SJCRH30 (cell line): Measurements from ENCODE around the gene CPXM2. TPM values are rescaled to one million over a fixed set of nuclear protein-coding genes. Genes with fewer than 3 reads are reported as not detected.

ENCODE experiments used
- DNase-seq, 2 experiments: peaks; one replicate each; pipeline ENCODE4 v3.0.0-alpha.2; 2015 to 2020
- H3K27ac ChIP-seq: fragments of 250-450 bp; sonication (Bioruptor Pico); 2 replicates; pipeline ENCODE4 v1.5.1; 2020; ENCODE audit warnings: mild to moderate bottlenecking, moderate library complexity
- H3K27me3 ChIP-seq: fragments of 250-450 bp; sonication (Bioruptor Pico); 2 replicates; pipeline ENCODE4 v1.5.1; 2020; ENCODE audit warnings: mild to moderate bottlenecking, moderate library complexity
- H3K36me3 ChIP-seq: fragments of 250-450 bp; sonication (Bioruptor Pico); 2 replicates; pipeline ENCODE4 v1.5.1; 2020; ENCODE audit warnings: mild to moderate bottlenecking, moderate library complexity
- H3K4me1 ChIP-seq: fragments of 250-450 bp; sonication (Bioruptor Pico); 2 replicates; pipeline ENCODE4 v1.5.1; 2020; ENCODE audit warnings: mild to moderate bottlenecking, moderate library complexity
- H3K4me3 ChIP-seq: fragments of 250-450 bp; sonication (Bioruptor Pico); 2 replicates; pipeline ENCODE4 v1.5.1; 2020; ENCODE audit warnings: mild to moderate bottlenecking, moderate library complexity
- H3K9me3 ChIP-seq: fragments of 250-450 bp; sonication (Bioruptor Pico); replicated peaks from 2 replicates; pipeline ENCODE4 v1.5.1; 2020; ENCODE audit warnings: mild to moderate bottlenecking, moderate library complexity
- total RNA-seq: library from RNA; depleted of rRNA; stranded (reverse); fragments of >200 nt; shearing (Covaris generic); gene quantifications from 2 replicates; pipeline ENCODE4 v1.2.3, GENCODE V29; 2014

CPXM2 gene
- total RNA-seq, 1 experiment from 2014 or later: not detected

DNA sequence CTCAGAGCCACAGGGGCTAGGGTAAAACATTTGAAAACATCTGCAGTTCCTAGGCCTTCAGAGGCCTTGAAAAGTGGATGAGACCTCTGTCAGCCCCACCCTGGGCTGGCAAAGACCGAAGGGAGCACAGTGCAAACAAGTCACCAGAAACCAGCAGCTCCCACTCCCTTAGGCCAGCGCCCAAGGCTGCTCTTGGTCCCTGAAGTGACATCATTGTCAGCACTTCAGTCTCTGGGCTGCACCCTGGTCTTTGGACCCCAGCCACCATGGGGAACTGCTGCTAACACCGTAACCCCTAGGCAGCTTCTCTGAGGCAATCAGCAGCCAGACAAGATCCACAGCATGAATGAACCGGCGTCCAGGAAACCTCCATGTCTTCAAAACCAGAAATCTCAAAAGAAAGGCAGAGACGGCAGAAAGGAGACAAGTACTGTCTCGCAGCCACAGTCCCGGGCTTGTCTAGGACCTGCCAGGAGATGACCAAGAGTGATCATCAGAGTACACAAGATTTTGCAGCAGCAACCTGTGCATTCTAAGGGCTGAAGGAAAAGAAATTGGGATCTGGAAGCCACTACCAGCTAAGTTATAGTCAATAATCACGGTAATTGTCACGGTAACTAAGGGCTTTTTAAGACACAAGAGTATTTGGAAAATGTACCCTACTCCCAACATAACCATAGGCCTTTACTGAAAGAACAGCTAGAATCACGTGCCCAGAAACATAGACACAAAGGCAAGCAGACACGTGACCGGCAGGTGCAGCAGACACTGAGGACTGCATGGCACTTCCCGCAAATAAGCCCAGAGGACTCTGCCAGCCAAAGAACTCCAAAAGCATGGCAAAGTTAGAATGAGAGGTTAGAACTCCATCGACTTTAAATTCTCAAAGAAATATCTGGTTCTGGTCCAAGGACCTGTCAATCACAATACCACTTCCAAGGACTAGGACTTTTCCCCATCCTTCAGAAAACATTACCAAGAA, 23.3 kb downstream of the CPXM2 start:
- no peaks in the 10 kb centered on the region for H3K36me3 ChIP-seq
- no peak overlapping the region for H3K4me3 ChIP-seq
- H3K27ac ChIP-seq: no peak overlapping the region
- DNase-seq: no peak
- no peaks in the 10 kb centered on the region for H3K27me3 ChIP-seq
- H3K4me1 ChIP-seq: no peaks in the 10 kb centered on the region
- H3K9me3 ChIP-seq: 0 out of 2 replicates have a peak, but pooled peaks cover 2% of the 10 kb centered on the region

DNA sequence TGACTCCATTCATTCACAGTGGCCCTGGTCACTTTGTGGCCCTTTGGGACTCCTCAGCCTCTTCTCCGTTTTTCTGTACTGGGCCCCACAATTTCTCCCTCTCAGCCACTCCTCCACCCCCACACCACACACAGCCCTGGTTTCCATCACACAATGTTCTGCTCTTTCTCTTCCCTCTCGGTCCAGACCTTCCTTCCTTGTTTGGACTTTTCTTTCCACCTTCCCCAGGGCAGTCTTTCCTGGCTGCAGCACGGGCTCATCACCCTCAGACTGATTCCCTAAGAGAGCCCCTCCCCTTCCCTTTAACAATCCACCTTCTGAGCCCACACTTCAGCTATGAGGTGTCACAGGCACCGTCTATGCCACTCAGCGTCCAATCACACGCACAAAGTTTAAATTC, 25.7 kb downstream of the CPXM2 start:
- no peak overlapping the region for H3K4me3 ChIP-seq
- H3K4me1 ChIP-seq: no peaks in the 10 kb centered on the region
- no peak for DNase-seq
- H3K36me3 ChIP-seq: no peaks in the 10 kb centered on the region
- no peaks in the 10 kb centered on the region for H3K9me3 ChIP-seq
- H3K27ac ChIP-seq: no peak overlapping the region
- no peaks in the 10 kb centered on the region for H3K27me3 ChIP-seq

DNA sequence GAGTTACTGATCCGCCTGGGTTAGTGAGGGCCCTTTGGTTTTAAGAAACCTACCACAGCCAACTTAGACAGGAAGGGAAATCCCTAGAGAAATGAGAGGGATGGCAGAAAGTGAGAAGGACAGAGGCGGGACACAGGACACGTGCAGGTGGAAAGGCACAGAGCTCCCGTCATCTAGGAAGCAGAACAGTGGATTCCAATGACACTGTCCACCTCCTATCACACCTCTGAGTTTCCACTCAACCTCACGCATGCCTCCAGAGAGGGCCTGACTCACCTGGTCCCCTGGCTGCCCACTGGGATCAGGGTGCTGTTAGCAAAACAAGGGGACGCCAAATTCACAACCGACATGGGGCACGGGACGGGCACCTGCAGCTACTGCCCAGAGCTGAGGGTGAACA, 26.3 kb downstream of the CPXM2 start:
- no peak overlapping the region for H3K4me3 ChIP-seq

DNA sequence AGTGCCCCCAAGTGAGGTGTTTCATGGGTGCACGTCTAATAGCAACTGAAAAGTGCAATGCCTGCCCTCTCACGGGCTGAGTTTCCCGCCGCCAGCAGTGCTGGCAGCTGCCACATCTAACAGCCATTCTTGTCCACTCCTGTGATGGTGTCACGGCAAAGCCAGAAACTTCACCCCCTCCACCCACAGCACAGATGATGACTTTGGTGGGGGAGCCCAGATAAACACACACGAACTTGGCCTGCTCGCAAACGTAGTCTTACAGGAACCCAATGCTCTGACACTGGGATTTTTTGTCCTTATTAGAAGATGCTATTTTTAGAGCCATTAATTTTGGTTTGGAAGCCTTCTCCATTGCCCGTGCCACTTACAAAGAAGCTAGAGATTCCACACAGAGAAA, 26.7 kb downstream of the CPXM2 start:
- Histone ChIP-seq H3K36me3 (no peaks in the 10 kb centered on the region), H3K4me1 (no peaks in the 10 kb centered on the region), H3K9me3 (no peaks in the 10 kb centered on the region), H3K4me3 (no peak overlapping the region), H3K27me3 (no peaks in the 10 kb centered on the region), H3K27ac (no peak overlapping the region)
- DNase-seq: no peak

More for the DNA sequence above, 26.3 kb downstream of the CPXM2 start:
- no peak for DNase-seq
- no peaks in the 10 kb centered on the region for H3K27me3 ChIP-seq
- no peaks in the 10 kb centered on the region for H3K9me3 ChIP-seq
- no peaks in the 10 kb centered on the region for H3K4me1 ChIP-seq
- no peaks in the 10 kb centered on the region for H3K36me3 ChIP-seq
- H3K27ac ChIP-seq: no peak overlapping the region

DNA sequence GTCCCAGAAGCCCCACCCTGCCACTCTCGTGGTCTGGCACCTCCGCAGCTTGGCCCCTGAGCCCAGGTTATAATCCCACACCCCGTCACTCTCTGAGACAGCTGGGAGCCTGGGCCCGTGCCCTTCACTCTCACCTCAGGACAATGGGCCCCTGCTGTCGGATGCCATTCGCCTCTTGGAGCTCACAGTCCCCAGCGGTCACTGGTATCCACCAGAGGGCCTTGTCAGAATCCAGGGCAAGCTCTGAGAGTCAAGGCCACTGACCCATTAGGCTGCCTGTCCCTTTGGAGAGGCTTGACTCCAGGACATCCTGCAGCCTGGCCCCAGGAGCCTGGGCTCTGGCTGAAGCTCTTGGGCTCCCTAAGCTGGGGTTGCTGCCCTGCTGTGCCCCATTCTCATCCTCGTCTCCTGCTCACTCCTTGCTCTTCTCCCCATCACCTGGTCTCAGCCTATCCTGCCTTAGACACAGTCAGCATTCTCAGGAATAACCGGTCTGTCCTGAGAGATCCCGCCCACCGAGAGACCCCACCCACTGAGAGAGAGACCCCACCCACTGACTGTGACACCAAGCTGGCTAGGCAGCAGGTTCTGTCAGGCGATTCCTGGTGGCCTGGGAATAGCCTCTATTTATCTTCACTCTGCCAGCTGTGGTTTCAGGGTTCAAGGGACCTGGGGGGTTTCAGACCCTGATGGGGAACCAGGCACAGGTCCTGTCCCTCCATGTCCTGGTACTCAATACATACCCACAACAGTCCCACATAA, 27.7 kb downstream of the CPXM2 start:
- Histone ChIP-seq H3K4me1 (no peaks in the 10 kb centered on the region), H3K36me3 (no peaks in the 10 kb centered on the region), H3K4me3 (no peak overlapping the region), H3K9me3 (no peaks in the 10 kb centered on the region), H3K27me3 (no peaks in the 10 kb centered on the region), H3K27ac (no peak overlapping the region)
- no peak for DNase-seq

DNA sequence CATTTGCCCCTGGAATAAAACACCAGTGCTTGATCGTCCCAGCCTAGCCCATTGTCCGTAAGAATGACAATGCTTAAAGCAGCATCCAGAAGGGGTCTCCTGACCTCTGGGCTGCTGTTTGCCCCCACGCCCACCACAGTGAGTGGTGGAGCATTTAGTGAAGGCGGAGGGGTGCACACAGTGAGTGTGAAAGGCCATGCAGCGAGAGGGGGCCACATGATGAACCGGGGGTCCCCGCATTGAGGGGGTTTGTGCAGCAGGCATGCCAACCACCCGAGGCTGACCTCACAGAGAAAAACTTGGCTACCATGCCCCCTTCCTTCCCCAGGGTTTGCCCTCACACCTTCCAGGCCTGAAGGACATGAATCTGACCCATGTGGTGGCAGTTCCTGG, 28.4 kb downstream of the CPXM2 start:
- DNase-seq: no peak
- H3K9me3 ChIP-seq: no peaks in the 10 kb centered on the region
- H3K27ac ChIP-seq: no peak overlapping the region
- H3K36me3 ChIP-seq: no peaks in the 10 kb centered on the region
- H3K27me3 ChIP-seq: peaks cover 3% of the 10 kb centered on the region; the same call in 1 of the 2 replicates
- no peaks in the 10 kb centered on the region for H3K4me1 ChIP-seq
- H3K4me3 ChIP-seq: no peak overlapping the region

DNA sequence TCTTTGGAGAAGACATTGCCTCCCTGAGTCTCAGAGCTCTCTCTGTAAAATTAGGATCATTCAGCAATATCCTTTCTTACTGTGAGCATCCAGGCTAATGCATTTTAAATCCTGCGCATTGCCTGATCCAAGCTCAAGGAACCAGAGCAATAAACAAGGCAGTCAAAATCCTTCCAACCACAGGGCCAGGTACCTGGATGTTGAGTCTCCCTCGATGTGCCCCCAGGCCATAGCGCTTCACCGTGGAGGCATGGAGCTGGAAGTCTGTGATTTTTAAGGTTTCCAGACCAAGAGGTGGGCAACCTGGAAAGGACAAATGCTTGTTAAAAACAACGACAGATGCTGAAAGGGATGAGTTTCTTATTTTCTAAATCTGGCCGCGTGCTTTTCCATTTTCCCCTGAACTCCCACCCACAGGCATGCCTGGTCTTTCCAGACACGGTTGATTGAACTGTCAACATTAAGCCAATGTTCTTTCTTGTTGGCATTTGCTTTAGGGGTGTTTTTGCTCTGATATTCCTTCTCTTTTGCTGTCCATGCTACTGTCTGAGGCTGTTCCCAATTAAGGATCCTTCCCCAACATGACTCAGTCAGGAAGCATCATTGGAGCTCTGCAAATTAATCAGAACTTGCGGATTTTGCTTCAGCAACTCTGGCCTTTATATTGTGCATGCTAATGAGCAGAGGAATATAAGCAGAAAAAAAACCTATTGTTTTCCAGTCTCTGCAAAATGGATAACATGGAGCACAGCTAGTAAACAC, 29.0 kb downstream of the CPXM2 start:
- no peak for DNase-seq
- Histone ChIP-seq H3K4me3 (no peak overlapping the region), H3K27me3 (peaks cover 5% of the 10 kb centered on the region; the same call in 1 of the 2 replicates), H3K27ac (no peak overlapping the region), H3K36me3 (no peaks in the 10 kb centered on the region), H3K9me3 (no peaks in the 10 kb centered on the region), H3K4me1 (no peaks in the 10 kb centered on the region)

DNA sequence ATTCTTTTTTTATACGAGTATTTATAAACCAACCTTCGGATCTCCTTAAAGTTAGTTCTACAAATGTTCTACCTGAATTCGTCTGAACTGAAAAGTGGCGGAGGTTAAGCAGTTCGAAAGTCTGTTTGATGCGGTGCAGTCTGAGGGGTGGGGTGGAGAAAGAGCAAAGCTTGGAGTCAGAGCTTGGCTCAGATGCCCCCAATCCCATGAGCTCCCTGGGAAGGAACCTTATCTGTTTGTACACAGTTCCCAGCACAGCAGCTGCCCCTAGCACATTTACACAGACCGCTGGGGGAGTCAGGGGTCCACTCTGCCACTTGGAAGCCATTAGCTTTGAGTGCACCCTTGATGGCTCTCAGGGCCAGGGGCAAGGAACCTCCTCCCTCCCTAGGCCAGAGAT, 30.8 kb downstream of the CPXM2 start:
- no peaks in the 10 kb centered on the region for H3K9me3 ChIP-seq
- H3K36me3 ChIP-seq: no peaks in the 10 kb centered on the region
- peaks cover 5% of the 10 kb centered on the region; the same call in 1 of the 2 replicates for H3K27me3 ChIP-seq
- no peak for DNase-seq
- H3K4me3 ChIP-seq: no peak overlapping the region
- no peak overlapping the region for H3K27ac ChIP-seq
- H3K4me1 ChIP-seq: no peaks in the 10 kb centered on the region

DNA sequence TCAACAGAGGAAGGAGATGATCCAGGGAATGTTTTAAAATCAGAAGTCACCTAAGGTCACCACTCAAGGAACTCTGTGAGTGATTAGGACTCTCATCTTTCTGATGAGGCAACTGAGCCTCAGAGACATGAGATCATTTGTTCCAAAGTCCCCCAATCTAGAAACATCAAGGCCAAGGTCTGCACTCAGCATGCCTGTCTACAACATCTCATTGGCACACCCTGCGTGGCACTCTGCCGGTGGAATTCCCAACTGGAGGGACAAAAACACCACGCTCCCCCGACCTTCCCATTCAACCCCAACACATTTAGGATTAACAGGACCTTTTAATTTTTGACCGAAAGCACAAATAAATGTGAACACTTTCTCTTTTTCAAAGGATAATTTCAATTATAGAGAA, 31.4 kb downstream of the CPXM2 start:
- no peaks in the 10 kb centered on the region for H3K36me3 ChIP-seq
- no peak for DNase-seq
- no peaks in the 10 kb centered on the region for H3K9me3 ChIP-seq
- H3K27ac ChIP-seq: no peak overlapping the region
- no peaks in the 10 kb centered on the region for H3K4me1 ChIP-seq
- H3K27me3 ChIP-seq: peaks cover 5% of the 10 kb centered on the region; the same call in 1 of the 2 replicates
- no peak overlapping the region for H3K4me3 ChIP-seq

DNA sequence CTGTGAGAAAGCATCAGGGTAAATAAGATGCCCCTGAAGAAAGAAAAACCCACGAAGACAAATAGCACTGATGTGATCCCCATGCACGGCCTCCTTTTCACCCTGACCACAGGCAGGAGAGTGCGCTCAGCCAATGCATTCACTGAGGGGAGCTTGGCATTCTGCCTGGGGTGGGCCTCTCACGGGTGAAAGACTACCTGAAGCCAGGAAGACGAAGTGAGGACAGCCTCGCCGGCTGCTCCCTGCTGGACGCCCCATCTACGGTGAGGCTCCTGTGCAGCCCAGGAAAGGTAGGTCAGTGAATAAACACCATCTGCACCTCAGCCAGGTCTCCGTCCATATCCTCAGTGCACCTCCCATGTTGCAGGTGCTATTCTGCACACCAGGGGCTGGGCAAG, 32.0 kb downstream of the CPXM2 start:
- Histone ChIP-seq H3K4me1 (no peaks in the 10 kb centered on the region), H3K27me3 (peaks cover 5% of the 10 kb centered on the region; the same call in 1 of the 2 replicates), H3K36me3 (no peaks in the 10 kb centered on the region), H3K4me3 (no peak overlapping the region), H3K27ac (no peak overlapping the region), H3K9me3 (no peaks in the 10 kb centered on the region)
- DNase-seq: no peak

DNA sequence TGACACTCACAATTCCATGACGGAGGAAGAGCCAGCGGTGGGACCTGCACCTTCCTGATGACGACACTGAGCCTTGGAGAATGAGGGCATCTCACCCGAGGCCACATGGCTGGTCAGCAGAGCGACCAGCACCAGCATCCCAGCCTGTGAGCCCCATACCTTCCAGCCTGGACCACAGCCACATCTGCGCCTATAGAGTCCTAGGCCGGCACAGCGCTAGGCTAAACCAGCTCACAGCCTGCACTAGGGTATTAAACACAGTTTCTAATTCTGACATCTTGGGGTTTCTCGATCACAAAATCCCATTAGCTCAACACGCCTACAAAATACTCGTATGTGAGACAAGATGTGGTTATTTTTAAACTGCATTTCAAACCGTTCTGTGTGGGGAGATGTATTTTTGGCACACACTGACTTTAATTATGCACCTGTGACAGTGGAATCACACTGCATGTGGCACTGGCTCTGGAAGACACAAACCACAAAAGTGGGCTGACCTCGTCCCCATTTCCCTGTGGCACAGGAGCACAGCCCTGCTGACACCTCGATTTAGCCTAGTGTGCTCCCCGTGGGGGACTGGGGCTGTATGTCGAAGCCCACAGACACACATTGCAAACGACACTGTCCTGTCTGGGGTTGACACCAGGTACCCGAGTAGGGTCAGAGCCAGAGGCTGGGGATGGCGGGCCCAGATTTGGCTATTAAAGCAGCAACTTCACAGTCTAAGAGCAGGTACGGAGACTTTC, 32.5 kb downstream of the CPXM2 start:
- Histone ChIP-seq H3K27me3 (peaks cover 5% of the 10 kb centered on the region; the same call in 1 of the 2 replicates), H3K9me3 (no peaks in the 10 kb centered on the region)
- no peak for DNase-seq

DNA sequence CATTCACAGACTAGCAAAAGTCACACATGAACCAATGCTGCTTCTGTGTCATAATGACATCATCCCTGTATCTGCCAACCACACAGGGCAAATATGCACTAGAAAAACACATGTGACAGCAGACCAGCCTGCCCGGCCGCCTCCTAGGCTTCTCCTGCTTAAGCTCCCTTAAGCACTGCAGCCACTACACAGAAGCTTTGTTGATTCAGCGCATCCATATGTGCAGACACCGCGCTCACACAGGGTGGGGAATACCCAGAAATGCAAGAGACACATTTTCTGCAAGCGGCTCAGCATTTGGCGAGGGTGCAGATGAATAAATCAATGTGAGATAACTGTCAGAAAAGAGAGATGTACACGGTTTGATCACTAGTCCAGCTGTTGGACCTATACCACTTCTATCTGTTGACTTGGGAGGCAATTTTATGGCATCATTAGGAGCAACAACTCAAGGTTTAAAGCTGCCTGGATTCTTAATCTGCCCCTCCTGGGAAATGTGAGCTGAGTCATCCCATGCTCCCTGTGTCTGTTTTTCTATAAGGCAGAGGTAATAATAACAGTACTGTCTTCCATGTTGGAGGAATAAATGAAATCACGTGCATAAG, 33.4 kb downstream of the CPXM2 start:
- H3K27me3 ChIP-seq: peaks cover 5% of the 10 kb centered on the region; the same call in 1 of the 2 replicates
- H3K27ac ChIP-seq: no peak overlapping the region
- no peaks in the 10 kb centered on the region for H3K9me3 ChIP-seq

More for the DNA sequence above, 32.5 kb downstream of the CPXM2 start:
- Histone ChIP-seq H3K4me3 (no peak overlapping the region), H3K4me1 (no peaks in the 10 kb centered on the region), H3K27ac (no peak overlapping the region), H3K36me3 (no peaks in the 10 kb centered on the region)

DNA sequence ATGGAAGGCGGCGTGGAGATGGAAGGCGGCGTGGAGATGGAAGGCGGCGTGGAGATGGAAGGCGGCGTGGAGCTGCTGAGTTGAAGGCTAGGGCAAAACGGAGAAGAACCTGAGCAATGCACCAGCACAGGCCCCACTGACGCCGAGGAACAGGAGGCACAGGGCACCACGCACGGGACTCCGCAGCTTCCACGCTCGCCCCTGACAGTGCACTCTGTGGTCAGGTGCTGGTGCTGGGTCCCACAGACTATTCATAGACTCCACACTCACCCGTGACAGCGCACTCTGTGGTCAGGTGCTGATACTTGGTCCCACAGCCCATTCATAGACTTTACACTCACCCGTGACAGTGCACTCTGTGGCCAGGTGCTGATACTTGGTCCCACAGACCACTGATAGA, 34.0 kb downstream of the CPXM2 start:
- Histone ChIP-seq H3K4me1 (no peaks in the 10 kb centered on the region), H3K4me3 (no peak overlapping the region), H3K36me3 (no peaks in the 10 kb centered on the region), H3K27ac (no peak overlapping the region), H3K27me3 (peaks cover 5% of the 10 kb centered on the region; the same call in 1 of the 2 replicates), H3K9me3 (no peaks in the 10 kb centered on the region)
- no peak for DNase-seq

More for the DNA sequence above, 33.4 kb downstream of the CPXM2 start:
- H3K4me3 ChIP-seq: no peak overlapping the region
- H3K36me3 ChIP-seq: no peaks in the 10 kb centered on the region
- no peaks in the 10 kb centered on the region for H3K4me1 ChIP-seq
- peak in 1 of 2 experiments; percentile 7 for DNase-seq
